Measurements from ENCODE around the gene ACTL10. TPM values are rescaled to one million over a fixed set of nuclear protein-coding genes. Genes with fewer than 3 reads are reported as not detected.

Gene ACTL10
- total RNA-seq, 1 donor from 2014 or later, result 1.7 TPM

DNA sequence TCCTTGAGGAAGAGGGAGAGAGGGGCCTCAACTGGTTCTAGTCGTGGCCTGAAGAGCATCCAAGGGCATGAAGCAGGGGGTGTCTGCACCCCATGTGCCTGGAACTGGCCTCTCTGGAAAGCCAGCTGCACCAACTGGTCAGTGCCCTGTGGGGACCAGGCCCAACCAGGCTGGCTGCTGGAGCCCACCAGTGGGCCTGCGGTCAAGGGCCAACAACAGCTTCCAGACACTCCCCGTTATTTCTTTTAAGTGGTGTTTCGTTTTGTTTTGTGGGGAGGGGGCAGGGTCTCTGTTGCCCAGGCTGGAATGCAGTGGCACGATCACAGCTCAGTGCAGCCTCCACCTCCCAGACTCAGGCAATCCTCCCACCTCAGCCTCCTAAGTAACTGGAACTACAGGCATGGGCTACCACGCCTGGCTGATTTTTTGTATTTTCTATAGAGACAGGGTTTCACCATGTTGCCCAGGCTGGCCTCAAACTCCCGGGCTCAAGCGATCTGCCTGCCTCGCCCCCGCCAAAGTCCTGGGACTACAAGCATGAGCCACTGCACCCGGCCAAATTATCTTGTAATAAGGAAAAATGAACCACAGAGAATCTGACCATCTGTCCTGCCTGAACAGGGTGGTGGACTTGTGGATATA, 16.5 kb upstream of the ACTL10 start:
- TF ChIP-seq, protein P1, sequence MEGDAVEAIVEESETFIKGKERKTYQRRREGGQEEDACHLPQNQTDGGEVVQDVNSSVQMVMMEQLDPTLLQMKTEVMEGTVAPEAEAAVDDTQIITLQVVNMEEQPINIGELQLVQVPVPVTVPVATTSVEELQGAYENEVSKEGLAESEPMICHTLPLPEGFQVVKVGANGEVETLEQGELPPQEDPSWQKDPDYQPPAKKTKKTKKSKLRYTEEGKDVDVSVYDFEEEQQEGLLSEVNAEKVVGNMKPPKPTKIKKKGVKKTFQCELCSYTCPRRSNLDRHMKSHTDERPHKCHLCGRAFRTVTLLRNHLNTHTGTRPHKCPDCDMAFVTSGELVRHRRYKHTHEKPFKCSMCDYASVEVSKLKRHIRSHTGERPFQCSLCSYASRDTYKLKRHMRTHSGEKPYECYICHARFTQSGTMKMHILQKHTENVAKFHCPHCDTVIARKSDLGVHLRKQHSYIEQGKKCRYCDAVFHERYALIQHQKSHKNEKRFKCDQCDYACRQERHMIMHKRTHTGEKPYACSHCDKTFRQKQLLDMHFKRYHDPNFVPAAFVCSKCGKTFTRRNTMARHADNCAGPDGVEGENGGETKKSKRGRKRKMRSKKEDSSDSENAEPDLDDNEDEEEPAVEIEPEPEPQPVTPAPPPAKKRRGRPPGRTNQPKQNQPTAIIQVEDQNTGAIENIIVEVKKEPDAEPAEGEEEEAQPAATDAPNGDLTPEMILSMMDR (conservative IDR thresholded peaks at IDR 0.05), result no peak
- Mint-ChIP-seq H3K4me1 (ENCODE audit: unreplicated experiment) (peaks cover 72% of the 10 kb centered on the region), H3K9me3 (no peaks in the 10 kb centered on the region)

DNA sequence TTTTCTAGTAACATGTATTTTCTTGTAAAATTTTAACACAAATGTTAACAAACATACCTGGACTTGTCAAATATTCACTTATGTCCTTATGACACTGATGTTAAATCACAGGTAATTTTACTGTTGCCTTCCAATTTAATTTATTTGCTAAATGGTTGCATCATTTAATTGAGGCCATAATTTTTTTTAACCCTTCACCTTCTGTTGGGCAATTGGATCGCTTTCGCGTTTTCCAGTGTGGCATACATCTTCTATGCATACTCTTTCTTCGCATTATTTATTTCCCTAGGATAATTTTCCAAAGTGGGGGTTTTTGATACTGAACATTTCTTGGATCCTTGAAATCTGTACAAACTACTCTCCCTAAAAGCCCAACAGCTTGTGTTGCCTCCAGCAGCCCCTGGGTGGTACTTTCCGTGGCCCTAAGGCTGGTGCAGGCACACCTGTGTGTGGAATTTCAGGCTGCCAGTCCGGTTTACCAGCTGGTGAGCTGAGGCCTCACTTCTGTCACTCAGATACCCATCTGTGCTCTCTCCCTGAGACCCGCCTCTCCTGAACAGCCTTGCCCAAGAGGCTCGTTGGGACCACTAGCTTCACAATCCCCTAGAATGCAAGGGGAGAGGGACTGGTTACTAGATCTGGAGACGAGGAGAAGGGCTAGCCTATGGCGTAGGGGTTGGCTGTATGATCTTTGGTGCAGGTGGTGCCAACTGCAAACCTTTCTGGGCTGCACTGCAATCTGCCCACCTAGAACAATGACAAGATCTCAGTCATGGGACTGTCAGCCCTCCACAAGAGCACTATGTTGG, 15.8 kb upstream of the ACTL10 start:
- Mint-ChIP-seq H3K27ac (peak overlapping the region; percentile 97), H3K36me3 (peaks cover 21% of the 10 kb centered on the region), H3K4me3 (peak overlapping the region; percentile 79), H3K9me3 (no peaks in the 10 kb centered on the region), H3K4me1 (ENCODE audit: unreplicated experiment) (peaks cover 68% of the 10 kb centered on the region), H3K27me3 (no peaks in the 10 kb centered on the region)
- TF ChIP-seq, protein P1 (conservative IDR thresholded peaks at IDR 0.05), result peak; percentile 18
- DNase-seq (ENCODE audit: extremely low spot score, unreplicated experiment), result no peak

More for the DNA sequence above, 16.5 kb upstream of the ACTL10 start:
- no peak for DNase-seq (ENCODE audit: extremely low spot score, unreplicated experiment)
- Mint-ChIP-seq H3K36me3 (peaks cover 27% of the 10 kb centered on the region), H3K27ac (peak overlapping the region; percentile 97), H3K27me3 (no peaks in the 10 kb centered on the region), H3K4me3 (peak overlapping the region; percentile 79)

DNA sequence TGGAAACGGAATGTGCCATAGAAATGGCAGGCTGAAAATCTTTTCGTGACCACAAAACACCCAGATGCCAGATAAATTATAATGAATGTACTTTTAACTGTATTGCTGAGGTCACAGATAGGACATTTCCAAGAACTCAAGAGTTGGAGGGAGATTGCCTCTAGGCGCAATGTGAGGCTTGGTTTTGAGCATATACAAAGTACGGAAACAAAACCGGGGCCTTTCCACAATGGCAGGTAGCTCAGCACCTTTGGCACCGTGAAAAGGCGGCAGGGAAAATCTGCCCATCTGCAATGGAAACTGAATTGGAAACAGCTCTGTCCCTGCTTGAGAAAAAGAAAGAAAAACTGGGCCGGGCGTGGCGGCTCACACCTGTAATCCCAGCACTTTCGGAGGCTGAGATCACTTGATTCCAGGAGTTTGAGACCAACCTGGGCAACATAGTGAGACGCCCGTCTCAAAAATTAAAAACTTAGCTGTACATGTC, 15.1 kb upstream of the ACTL10 start:
- no peak for DNase-seq (ENCODE audit: extremely low spot score, unreplicated experiment)
- H3K27me3 Mint-ChIP-seq, result no peaks in the 10 kb centered on the region
- H3K4me1 Mint-ChIP-seq (ENCODE audit: unreplicated experiment), result peaks cover 68% of the 10 kb centered on the region
- H3K27ac Mint-ChIP-seq, result peak overlapping the region; percentile 97
- H3K4me3 Mint-ChIP-seq, result peak overlapping the region; percentile 79
- no peaks in the 10 kb centered on the region for H3K9me3 Mint-ChIP-seq
- H3K36me3 Mint-ChIP-seq, result peaks cover 21% of the 10 kb centered on the region
- TF ChIP-seq, protein P1 (conservative IDR thresholded peaks at IDR 0.05), result no peak

DNA sequence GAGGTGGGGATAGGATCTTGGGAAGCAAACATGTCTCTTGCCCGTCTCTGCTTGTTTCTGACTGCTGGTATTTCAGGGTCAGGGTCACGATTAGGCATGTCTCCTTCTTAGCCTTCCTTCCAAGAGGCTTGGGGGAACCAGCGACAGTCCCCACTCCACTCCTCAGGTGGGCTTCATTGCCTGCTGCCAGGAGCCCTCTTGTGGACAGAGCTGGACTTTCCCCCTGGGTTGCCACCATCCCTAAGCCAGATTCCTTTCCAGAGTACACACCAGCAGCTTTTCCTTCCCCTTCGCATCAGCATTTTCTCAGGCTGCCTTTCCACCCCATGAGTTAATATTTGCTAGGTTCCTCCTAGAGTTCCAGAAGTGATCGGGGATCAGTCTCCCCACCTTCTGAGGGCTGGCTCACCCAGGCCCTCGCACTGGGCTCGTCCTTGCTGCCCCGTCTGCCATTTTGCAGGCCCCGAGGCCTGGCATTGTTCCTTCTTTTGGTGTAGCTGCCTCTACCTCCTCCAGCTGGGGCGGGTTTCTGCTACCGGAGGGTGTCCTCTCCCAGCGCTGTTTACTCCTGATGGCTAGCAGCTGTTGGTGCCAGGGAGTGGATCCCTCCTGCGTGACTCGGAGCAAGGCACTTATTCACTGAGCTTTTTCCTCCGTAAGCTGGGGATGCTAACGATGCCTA, 13.4 kb upstream of the ACTL10 start:
- no peaks in the 10 kb centered on the region for H3K27me3 Mint-ChIP-seq
- peak overlapping the region; percentile 99 for H3K27ac Mint-ChIP-seq
- peaks cover 16% of the 10 kb centered on the region for H3K36me3 Mint-ChIP-seq
- TF ChIP-seq, protein P1 (conservative IDR thresholded peaks at IDR 0.05), result peak; percentile 98
- peak overlapping the region; percentile 77 for H3K4me3 Mint-ChIP-seq
- no peaks in the 10 kb centered on the region for H3K9me3 Mint-ChIP-seq
- peak; percentile 81 for DNase-seq (ENCODE audit: extremely low spot score, unreplicated experiment)
- peaks cover 60% of the 10 kb centered on the region for H3K4me1 Mint-ChIP-seq (ENCODE audit: unreplicated experiment)

DNA sequence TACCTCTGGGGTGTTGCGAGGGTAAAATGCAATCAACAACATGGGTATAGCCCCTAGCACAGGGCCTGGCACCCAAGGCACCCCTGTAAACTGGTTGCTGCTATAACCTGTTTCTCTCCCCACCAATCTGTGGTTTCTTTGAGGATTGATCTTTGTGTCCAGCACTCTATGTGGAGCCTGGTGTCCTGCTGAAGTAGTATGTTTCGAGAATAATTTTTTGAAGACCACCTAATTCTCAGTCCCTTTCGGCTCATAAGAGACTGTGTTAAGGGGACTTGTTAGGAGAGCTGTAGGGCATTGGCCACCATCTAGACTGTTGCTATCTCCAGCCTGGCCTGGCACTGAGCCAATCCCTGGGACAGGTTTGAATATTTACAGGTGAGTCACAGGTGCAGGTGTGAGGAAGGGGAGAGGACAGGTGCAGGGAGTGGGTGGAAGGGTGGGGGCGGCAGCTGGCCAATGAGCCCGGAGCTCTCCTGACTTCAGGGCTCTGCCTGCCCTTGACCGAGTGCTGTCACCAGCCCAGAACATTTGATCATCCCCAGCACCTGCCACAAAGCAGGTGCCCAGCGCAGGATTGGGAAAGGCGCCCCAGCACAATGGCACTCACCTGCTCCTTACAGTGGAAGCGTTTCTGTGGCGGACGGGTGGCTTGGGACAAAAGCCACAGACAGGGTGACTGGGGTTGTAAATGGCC, 12.7 kb upstream of the ACTL10 start:
- Mint-ChIP-seq H3K27ac (peak overlapping the region; percentile 99), H3K36me3 (peaks cover 12% of the 10 kb centered on the region), H3K9me3 (no peaks in the 10 kb centered on the region), H3K4me3 (peak overlapping the region; percentile 77), H3K27me3 (no peaks in the 10 kb centered on the region), H3K4me1 (ENCODE audit: unreplicated experiment) (peaks cover 53% of the 10 kb centered on the region)
- DNase-seq (ENCODE audit: extremely low spot score, unreplicated experiment), result peak; percentile 84
- TF ChIP-seq, protein P1 (conservative IDR thresholded peaks at IDR 0.05), result no peak

All from type B pancreatic cell (in vitro differentiated cells).